HepG2 (cell line): ENCODE results near the gene VEGFB. TPM values are rescaled to one million over a fixed set of nuclear protein-coding genes. Genes with fewer than 3 reads are reported as not detected.

Source experiments
- ARHGAP35 ChIP-seq: sonication (generic); formaldehyde crosslinking; IDR thresholded peaks from 2 replicates; pipeline ENCODE4 v1.9.0; 2022; ENCODE audit warnings: mild to moderate bottlenecking, inconsistent platforms, moderate library complexity, missing genetic modification reagents, borderline replicate concordance
- FOXA1 ChIP-seq, 2 experiments: fragments of 450-650 bp in 1 of 2; sonication (generic) in 1 of 2; formaldehyde crosslinking in 1 of 2; IDR thresholded peaks; 2 replicates each; pipeline versions ENCODE4 v1.4.0 to v1.6.1; 2016 to 2020; ENCODE audit warnings: missing genetic modification reagents in 1 of 2
- LRRFIP1 ChIP-seq: sonication (generic); formaldehyde crosslinking; conservative IDR thresholded peaks from 2 replicates; pipeline ENCODE4 v1.4.0; 2020; ENCODE audit warnings: missing genetic modification reagents
- NCOA1 ChIP-seq: sonication (generic); formaldehyde crosslinking; IDR thresholded peaks from 2 replicates; pipeline ENCODE4 v1.9.0; 2021; ENCODE audit warnings: missing genetic modification reagents
- NR2C2 ChIP-seq: sonication (generic); formaldehyde crosslinking; IDR thresholded peaks from 2 replicates; pipeline ENCODE4 v1.4.0; 2020; ENCODE audit warnings: missing genetic modification reagents, mild to moderate bottlenecking, moderate library complexity, borderline replicate concordance
- NRL ChIP-seq: sonication (generic); formaldehyde crosslinking; IDR thresholded peaks from 2 replicates; pipeline ENCODE4 v1.5.0; 2020; ENCODE audit warnings: missing genetic modification reagents, mild to moderate bottlenecking, moderate library complexity, borderline replicate concordance
- PHF8 ChIP-seq: sonication (generic); formaldehyde crosslinking; IDR thresholded peaks from 2 replicates; pipeline ENCODE4 v1.5.0; 2020; ENCODE audit warnings: missing genetic modification reagents
- RFX5 ChIP-seq: IDR thresholded peaks from 2 replicates; pipeline ENCODE4 v1.6.1; 2011; ENCODE audit warnings: low read depth, low read length, improper control_type of control experiment
- ZBTB40 ChIP-seq, 2 experiments: fragments of 450-650 bp in 1 of 2; sonication (generic) in 1 of 2; formaldehyde crosslinking in 1 of 2; IDR thresholded peaks; 2 replicates each; pipeline versions ENCODE4 v1.6.1 to v1.8.0; 2016 to 2022; ENCODE audit warnings: antibody characterized with exemption in 1 of 2, mild to moderate bottlenecking in 1 of 2, missing genetic modification reagents in 1 of 2
- ZFP37 ChIP-seq: sonication (generic); formaldehyde crosslinking; IDR thresholded peaks from 2 replicates; pipeline ENCODE4 v1.4.0; 2020; ENCODE audit warnings: missing genetic modification reagents, borderline replicate concordance
- ZNF33B ChIP-seq: sonication (generic); formaldehyde crosslinking; IDR thresholded peaks from 2 replicates; pipeline ENCODE4 v1.5.1; 2020; ENCODE audit warnings: mild to moderate bottlenecking, missing genetic modification reagents
- ZNF569 ChIP-seq: sonication (generic); formaldehyde crosslinking; IDR thresholded peaks from 2 replicates; pipeline ENCODE4 v1.5.0; 2020; ENCODE audit warnings: mild to moderate bottlenecking, missing genetic modification reagents, moderate library complexity, borderline replicate concordance
- ZNF761 ChIP-seq: sonication (generic); formaldehyde crosslinking; conservative IDR thresholded peaks from 2 replicates; pipeline ENCODE4 v1.4.0; 2020; ENCODE audit warnings: mild to moderate bottlenecking, missing genetic modification reagents
- ZSCAN12 ChIP-seq: sonication (generic); formaldehyde crosslinking; IDR thresholded peaks from 2 replicates; pipeline ENCODE4 v1.9.0; 2021; ENCODE audit warnings: mild to moderate bottlenecking, missing genetic modification reagents
- ZZZ3 ChIP-seq: sonication (generic); formaldehyde crosslinking; IDR thresholded peaks from 2 replicates; pipeline ENCODE4 v1.4.0; 2020; ENCODE audit warnings: missing genetic modification reagents, mild to moderate bottlenecking, borderline replicate concordance
- polyA plus RNA-seq, 8 experiments: library from polyadenylated mRNA; depleted of rRNA in 3 of 8; stranded (reverse) in 7 of 8; unstranded in 1 of 8; fragments of >200 nt; fragmentation: Illumina TruSeq in 4 of 8; extraction: Trizol in 4 of 8; gene quantifications; 2 replicates each; pipeline versions ENCODE4 v1.2.1 to v1.2.3, GENCODE V29; 2011 to 2016; ENCODE audit warnings: low read depth in 4 of 8, missing spikeins in 1 of 8, mixed read lengths in 1 of 8; ENCODE audit not compliant: insufficient read depth in 1 of 8
- total RNA-seq, 5 experiments: library from RNA; depleted of rRNA; stranded (reverse); fragments of >200 nt; fragmentation: Illumina TruSeq; extraction: Trizol; gene quantifications; 2 replicates each; pipeline ENCODE4 v1.2.3, GENCODE V29; 2016; ENCODE audit warnings: low read depth in 1 of 5

VEGFB gene
- total and polyA plus RNA-seq, 2 of the 13 experiments (the other 11 are each of a cell fraction or from before 2014, with no cell fraction given) = 9.0 to 11.3 TPM

GRCh38 chr11:64185693-64186491, 48.5 kb upstream of the VEGFB start, which contains the start of gene STIP1 (continued):
- TF ChIP-seq LRRFIP1 (CRISPR knock-in tag) = no peak
- TF ChIP-seq ZNF761 (CRISPR knock-in tag) = no peak
- no peak for TF ChIP-seq ZSCAN12 (CRISPR knock-in tag)
- no peak for TF ChIP-seq FOXA1 (IDR thresholded peaks at IDR 0.05)
- no peak for TF ChIP-seq FOXA1 (CRISPR knock-in tag; IDR thresholded peaks at IDR 0.05)
- TF ChIP-seq NR2C2 (CRISPR knock-in tag) = 0 out of 2 replicates have a peak, but pooled peaks have one; percentile 0
- no peak for TF ChIP-seq ARHGAP35 (CRISPR knock-in tag)
- no peak for TF ChIP-seq NRL (CRISPR knock-in tag)
- no peak for TF ChIP-seq ZBTB40 (IDR thresholded peaks at IDR 0.05)
- no peak for TF ChIP-seq ZBTB40 (CRISPR knock-in tag; IDR thresholded peaks at IDR 0.05)
- TF ChIP-seq ZZZ3 (CRISPR knock-in tag) = no peak; the same call in 1 of the 2 replicates
- TF ChIP-seq PHF8 (CRISPR knock-in tag) = no peak
- no peak; the same call in 1 of the 2 replicates for TF ChIP-seq RFX5
- no peak for TF ChIP-seq NCOA1
- no peak for TF ChIP-seq ZFP37
- TF ChIP-seq ZNF569 (CRISPR knock-in tag) = no peak
- no peak for TF ChIP-seq ZNF33B (CRISPR knock-in tag)
